Activated naive CD8-positive, alpha-beta T cell (primary cell): Measurements from ENCODE around the gene PPP1R2.

Experiments used
- H3K27ac Mint-ChIP-seq: one replicate; pipeline ENCODE4 v1.8.0; 2021; ENCODE audit warnings: mixed read lengths
- H3K27me3 Mint-ChIP-seq: one replicate; pipeline ENCODE4 v1.8.0; 2021; ENCODE audit warnings: mixed read lengths
- H3K36me3 Mint-ChIP-seq: one replicate; pipeline ENCODE4 v1.8.0; 2021; ENCODE audit warnings: mixed read lengths
- H3K4me1 Mint-ChIP-seq: one replicate; pipeline ENCODE4 v1.8.0; 2021; ENCODE audit warnings: low read depth, mixed read lengths
- H3K4me3 Mint-ChIP-seq: one replicate; pipeline ENCODE4 v1.8.0; 2021; ENCODE audit warnings: mild to moderate bottlenecking, mixed read lengths
- H3K9me3 Mint-ChIP-seq: one replicate; pipeline ENCODE4 v1.8.0; 2021; ENCODE audit warnings: low read depth, mixed read lengths

The PPP1R2 gene

DNA sequence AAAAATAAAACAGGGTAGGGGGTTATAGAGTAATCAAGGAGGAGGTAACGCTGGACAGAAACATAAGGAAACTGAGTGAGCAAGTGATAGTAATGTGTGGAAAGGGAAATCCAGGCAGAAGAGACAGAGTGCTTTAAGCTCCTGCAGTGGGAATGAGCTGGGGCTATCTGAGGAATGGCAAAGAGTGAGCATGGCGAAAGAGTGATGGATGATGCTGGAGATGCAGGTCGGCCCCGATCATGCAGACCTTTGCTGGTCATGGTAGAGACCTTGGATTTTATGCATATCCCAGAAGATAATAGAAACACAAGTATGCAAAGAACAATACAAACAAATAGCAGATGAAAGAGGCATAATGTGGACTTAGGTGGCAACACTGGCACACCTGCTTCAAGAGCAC, 74.3 kb downstream of the PPP1R2 start:
- no peak overlapping the region for H3K4me3 Mint-ChIP-seq
- H3K27ac Mint-ChIP-seq, result no peak overlapping the region
- H3K4me1 Mint-ChIP-seq, result peaks cover 10% of the 10 kb centered on the region
- H3K9me3 Mint-ChIP-seq, result peaks cover 9% of the 10 kb centered on the region
- H3K27me3 Mint-ChIP-seq, result no peaks in the 10 kb centered on the region
- H3K36me3 Mint-ChIP-seq, result peaks cover 8% of the 10 kb centered on the region

GRCh38 chr3:195468391-195468776, 74.7 kb downstream of the PPP1R2 start:
- Mint-ChIP-seq H3K4me1 (peaks cover 10% of the 10 kb centered on the region), H3K36me3 (peaks cover 8% of the 10 kb centered on the region), H3K27me3 (no peaks in the 10 kb centered on the region), H3K9me3 (peaks cover 9% of the 10 kb centered on the region), H3K27ac (peak overlapping the region; percentile 51), H3K4me3 (no peak overlapping the region)

- no peaks in the 10 kb centered on the region for H3K27me3 Mint-ChIP-seq
- H3K9me3 Mint-ChIP-seq, result peaks cover 9% of the 10 kb centered on the region
- peak overlapping the region; percentile 51 for H3K27ac Mint-ChIP-seq
- peak overlapping the region; percentile 10 for H3K4me3 Mint-ChIP-seq
- peaks cover 10% of the 10 kb centered on the region for H3K4me1 Mint-ChIP-seq
- H3K36me3 Mint-ChIP-seq, result peaks cover 8% of the 10 kb centered on the region
Measured at GRCh38 chr3:195467641-195468390, 75.3 kb downstream of the PPP1R2 start.

DNA sequence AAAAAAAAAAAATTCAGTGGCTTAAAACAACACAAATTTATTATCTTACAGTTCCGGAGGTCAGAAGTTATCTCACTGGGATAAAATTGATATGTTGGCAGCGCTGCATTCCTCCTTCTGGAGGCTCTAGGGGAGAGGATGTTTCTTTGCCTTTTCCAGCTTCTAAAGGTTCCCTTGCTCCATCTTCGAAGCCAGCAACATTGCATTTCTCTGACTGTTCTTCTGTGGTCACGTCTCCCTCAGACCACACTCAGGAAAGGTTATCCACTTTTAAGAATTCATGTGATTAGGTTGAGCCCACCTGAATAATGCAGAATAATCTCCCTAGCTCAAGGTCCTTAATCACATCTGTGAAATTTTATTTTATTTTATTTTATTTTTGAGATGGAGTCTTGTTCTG, 76.9 kb downstream of the PPP1R2 start:
- H3K9me3 Mint-ChIP-seq, result peaks cover 9% of the 10 kb centered on the region
- H3K27ac Mint-ChIP-seq, result no peak overlapping the region
- peaks cover 8% of the 10 kb centered on the region for H3K36me3 Mint-ChIP-seq
- no peak overlapping the region for H3K4me3 Mint-ChIP-seq
- H3K27me3 Mint-ChIP-seq, result no peaks in the 10 kb centered on the region
- H3K4me1 Mint-ChIP-seq, result peaks cover 10% of the 10 kb centered on the region
